PC-3 (cell line): ENCODE measurements around the gene CLEC16A. TPM values are rescaled to one million over a fixed set of nuclear protein-coding genes. Genes with fewer than 3 reads are reported as not detected.

Experiments
- ATAC-seq: fragments of 200-7000 bp; cut with Tn5 transposase; 2 replicates; pipeline ENCODE4 v1.9.1; 2020; ENCODE audit warnings: mild to moderate bottlenecking, moderate library complexity
- BruUV-seq: library from RNA; stranded (reverse); fragments of 400-500 nt; replicated peaks from 2 replicates; lab custom pipeline; 2021; lab: Mats Ljungman, UMichigan
- CTCF ChIA-PET: fragments of 300-600 bp; sonication (Branson Sonifier 250); formaldehyde crosslinking; loops from one replicate; lab custom pipeline; 2022; ENCODE audit warnings: antibody characterized with exemption; lab: Charles Lee
- POLR2A ChIA-PET: fragments of 300-600 bp; sonication (Branson Sonifier 250); formaldehyde crosslinking; loops from one replicate; lab custom pipeline; 2022; ENCODE audit warnings: antibody characterized with exemption; ENCODE audit not compliant: unreplicated experiment; lab: Charles Lee
- DNase-seq: peaks from one replicate; pipeline ENCODE4 v3.0.0-alpha.2; 2015
- H2AFZ ChIP-seq: fragments of 300-600 bp; sonication (generic); 2 replicates; pipeline ENCODE4 v1.6.0; 2016; ENCODE audit warnings: antibody characterized with exemption, low read length
- H3F3A ChIP-seq: fragments of 300-600 bp; sonication (generic); one replicate; pipeline ENCODE4 v1.6.0; 2017; ENCODE audit warnings: antibody characterized with exemption, low read length, control low read depth, mild to moderate bottlenecking; ENCODE audit not compliant: unreplicated experiment
- H3K27ac ChIP-seq: fragments of 300-600 bp; sonication (generic); 2 replicates; pipeline ENCODE4 v1.5.1; 2016; ENCODE audit warnings: mild to moderate bottlenecking, low read length
- H3K27me3 ChIP-seq: fragments of 300-600 bp; sonication (generic); 2 replicates; pipeline ENCODE4 v1.6.1; 2016; ENCODE audit warnings: low read length, mixed read lengths
- H3K36me3 ChIP-seq: fragments of 300-600 bp; sonication (generic); 2 replicates; pipeline ENCODE4 v1.6.1; 2016; ENCODE audit warnings: low read depth, mixed run types, low read length, mixed read lengths
- H3K4me1 ChIP-seq: fragments of 300-600 bp; sonication (generic); 2 replicates; pipeline ENCODE4 v1.5.1; 2016; ENCODE audit warnings: low read length; ENCODE audit not compliant: insufficient read depth
- H3K4me2 ChIP-seq: fragments of 300-600 bp; sonication (generic); 2 replicates; pipeline ENCODE4 v1.6.0; 2016; ENCODE audit warnings: low read length
- H3K4me3 ChIP-seq: fragments of 300-600 bp; sonication (generic); 2 replicates; pipeline ENCODE4 v1.5.1; 2016; ENCODE audit warnings: mild to moderate bottlenecking, low read length, mixed read lengths
- H3K79me2 ChIP-seq: fragments of 300-600 bp; sonication (generic); 2 replicates; pipeline ENCODE4 v1.6.1; 2017; ENCODE audit warnings: low read length, mixed read lengths
- H3K9ac ChIP-seq: fragments of 300-600 bp; sonication (generic); 2 replicates; pipeline ENCODE4 v1.6.0; 2016; ENCODE audit warnings: mild to moderate bottlenecking, low read length
- H3K9me2 ChIP-seq: fragments of 300-600 bp; sonication (generic); replicated peaks from 2 replicates; pipeline ENCODE4 v1.6.1; 2016; ENCODE audit warnings: mixed run types, low read length, mixed read lengths
- H3K9me3 ChIP-seq: fragments of 300-600 bp; sonication (generic); 2 replicates; pipeline ENCODE4 v1.6.1; 2016; ENCODE audit warnings: low read length, mixed read lengths
- H4K20me1 ChIP-seq: fragments of 300-600 bp; sonication (generic); 2 replicates; pipeline ENCODE4 v1.6.1; 2016; ENCODE audit warnings: low read length, mixed read lengths
- EZH2 ChIP-seq: fragments of 300-600 bp; sonication (generic); IDR thresholded peaks from one replicate; pipeline ENCODE4 v1.6.1; 2017; ENCODE audit warnings: antibody characterized with exemption, mild to moderate bottlenecking, low read length; ENCODE audit not compliant: unreplicated experiment
- EZH2phosphoT487 ChIP-seq: fragments of 300-600 bp; sonication (generic); IDR thresholded peaks from 2 replicates; pipeline ENCODE4 v1.6.1; 2018; ENCODE audit warnings: mild to moderate bottlenecking, antibody characterized with exemption, low read length, borderline replicate concordance
- intact Hi-C: fragments of 100-400 bp; cut with micrococcal nuclease; formaldehyde crosslinking; loops from 2 replicates; pipeline ENCODE4 v1.9.0; 2023
- total RNA-seq: library from RNA; depleted of rRNA; stranded (reverse); fragments of >200 nt; gene quantifications from 2 replicates; pipeline ENCODE4 v1.2.3, GENCODE V29; 2014
- TF ChIP-seq, protein P1 (sequence below): fragments of 300-600 bp; sonication (generic); conservative IDR thresholded peaks from 2 replicates; pipeline ENCODE4 v1.5.1; 2017; ENCODE audit warnings: antibody characterized with exemption, low read depth, mild to moderate bottlenecking, low read length

CLEC16A gene
- total RNA-seq, 1 experiment from 2014 or later: 9.5 TPM

DNA sequence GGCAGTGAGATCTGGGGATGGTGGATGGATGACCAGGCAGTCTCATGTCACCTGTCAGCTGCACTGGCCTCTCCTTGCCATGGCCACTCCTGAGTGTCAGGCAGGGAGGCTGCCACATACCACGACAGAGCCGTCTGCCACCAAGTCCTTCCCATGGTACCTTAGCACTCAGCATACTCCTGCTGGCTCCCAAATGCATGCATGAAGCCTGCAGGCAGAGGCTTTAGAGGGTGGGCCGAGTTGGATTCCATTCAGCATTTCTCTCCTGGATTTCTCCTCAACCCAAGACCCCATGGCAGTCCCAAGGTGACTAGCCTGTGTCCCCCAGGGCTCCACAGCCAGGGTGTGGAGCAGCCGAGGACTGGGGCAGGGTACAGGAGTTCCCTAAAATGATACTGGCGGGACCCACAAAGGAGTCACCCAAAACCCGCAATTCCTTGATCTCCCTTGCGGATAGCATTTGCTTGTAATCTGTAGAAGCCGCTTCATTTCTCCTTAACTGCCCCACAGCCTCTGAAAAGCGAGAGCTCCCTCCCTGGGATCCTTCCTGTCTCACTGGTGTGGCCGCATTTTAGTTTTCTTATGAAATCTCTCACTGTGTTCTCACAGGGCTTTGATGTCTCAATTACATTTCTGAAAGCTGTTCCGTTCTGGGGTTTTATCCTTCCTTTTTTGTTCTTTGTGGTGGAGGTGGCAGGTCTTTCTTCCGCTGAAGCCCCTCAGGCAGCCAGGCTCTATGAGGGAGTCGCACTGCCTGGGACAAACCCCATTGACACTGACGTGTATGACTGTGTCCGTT is 170.2 kb downstream of the CLEC16A start:
- DNase-seq (no peak), ATAC-seq (no peak)
- no peak overlapping the region for H3K9ac ChIP-seq
- no peaks in the 10 kb centered on the region for H3K9me3 ChIP-seq
- no peak overlapping the region for H3K4me3 ChIP-seq
- no peaks in the 10 kb centered on the region for H3K9me2 ChIP-seq
- no peaks in the 10 kb centered on the region for H3K79me2 ChIP-seq
- H3K4me1 ChIP-seq: no peaks in the 10 kb centered on the region
- no peaks in the 10 kb centered on the region for H3K27me3 ChIP-seq
- H3K4me2 ChIP-seq: no peak overlapping the region
- no peaks in the 10 kb centered on the region for H4K20me1 ChIP-seq
- H3K36me3 ChIP-seq: no peaks in the 10 kb centered on the region
- intact Hi-C loops: no loop called here
- ChIA-PET CTCF (no interaction called here), POLR2A (no interaction called here)
- BruUV-seq: no TSS peak
- TF ChIP-seq EZH2phosphoT487 (no peak), EZH2 (no peak)
- TF ChIP-seq, protein P1, sequence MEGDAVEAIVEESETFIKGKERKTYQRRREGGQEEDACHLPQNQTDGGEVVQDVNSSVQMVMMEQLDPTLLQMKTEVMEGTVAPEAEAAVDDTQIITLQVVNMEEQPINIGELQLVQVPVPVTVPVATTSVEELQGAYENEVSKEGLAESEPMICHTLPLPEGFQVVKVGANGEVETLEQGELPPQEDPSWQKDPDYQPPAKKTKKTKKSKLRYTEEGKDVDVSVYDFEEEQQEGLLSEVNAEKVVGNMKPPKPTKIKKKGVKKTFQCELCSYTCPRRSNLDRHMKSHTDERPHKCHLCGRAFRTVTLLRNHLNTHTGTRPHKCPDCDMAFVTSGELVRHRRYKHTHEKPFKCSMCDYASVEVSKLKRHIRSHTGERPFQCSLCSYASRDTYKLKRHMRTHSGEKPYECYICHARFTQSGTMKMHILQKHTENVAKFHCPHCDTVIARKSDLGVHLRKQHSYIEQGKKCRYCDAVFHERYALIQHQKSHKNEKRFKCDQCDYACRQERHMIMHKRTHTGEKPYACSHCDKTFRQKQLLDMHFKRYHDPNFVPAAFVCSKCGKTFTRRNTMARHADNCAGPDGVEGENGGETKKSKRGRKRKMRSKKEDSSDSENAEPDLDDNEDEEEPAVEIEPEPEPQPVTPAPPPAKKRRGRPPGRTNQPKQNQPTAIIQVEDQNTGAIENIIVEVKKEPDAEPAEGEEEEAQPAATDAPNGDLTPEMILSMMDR: no peak
- H3K27ac ChIP-seq: no peak overlapping the region
- H2AFZ ChIP-seq: no peak overlapping the region
- no peaks in the 10 kb centered on the region for H3F3A ChIP-seq

DNA sequence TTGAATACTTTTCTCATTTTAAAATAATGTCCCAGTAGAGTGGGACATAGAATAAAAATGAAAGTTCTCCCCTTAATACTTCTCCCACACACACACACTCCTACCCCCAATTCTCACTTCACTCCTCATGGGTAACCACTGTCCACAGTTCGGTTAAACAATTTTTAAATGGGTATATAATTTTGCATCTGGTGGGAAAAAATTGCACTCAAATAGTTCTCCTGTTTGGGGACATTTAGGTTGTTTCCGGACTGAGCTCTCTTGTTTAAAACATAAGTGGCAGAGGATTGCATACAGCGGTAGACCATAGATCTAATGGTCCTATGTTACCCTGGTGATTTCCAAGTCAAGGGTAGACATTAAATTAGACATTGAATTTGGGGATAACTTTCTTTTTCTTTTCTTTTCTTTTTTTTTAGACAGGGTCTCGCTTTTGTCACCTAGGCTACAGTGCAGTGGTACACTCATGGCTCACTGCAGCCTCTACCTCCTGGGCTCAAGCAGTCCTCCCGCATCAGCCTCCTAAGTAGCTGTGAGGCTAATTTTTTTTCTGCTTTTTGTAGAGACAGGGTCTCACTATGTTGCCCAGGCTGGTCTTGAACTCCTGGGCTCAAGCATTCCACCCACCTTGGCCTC is 173.3 kb downstream of the CLEC16A start:
- ChIA-PET POLR2A (no interaction called here), CTCF (no interaction called here)
- Histone ChIP-seq H3K79me2 (no peaks in the 10 kb centered on the region), H3K36me3 (no peaks in the 10 kb centered on the region), H3K4me3 (no peak overlapping the region), H3K4me2 (no peak overlapping the region), H3F3A (no peaks in the 10 kb centered on the region), H3K27ac (no peak overlapping the region), H3K9me3 (no peaks in the 10 kb centered on the region), H3K9me2 (no peaks in the 10 kb centered on the region), H3K27me3 (no peaks in the 10 kb centered on the region), H4K20me1 (no peaks in the 10 kb centered on the region), H3K4me1 (no peaks in the 10 kb centered on the region), H2AFZ (no peak overlapping the region), H3K9ac (no peak overlapping the region)
- TF ChIP-seq, protein P1: no peak
- no peak for TF ChIP-seq EZH2
- intact Hi-C loops: no loop called here
- no TSS peak for BruUV-seq
- DNase-seq (no peak), ATAC-seq (no peak)

DNA sequence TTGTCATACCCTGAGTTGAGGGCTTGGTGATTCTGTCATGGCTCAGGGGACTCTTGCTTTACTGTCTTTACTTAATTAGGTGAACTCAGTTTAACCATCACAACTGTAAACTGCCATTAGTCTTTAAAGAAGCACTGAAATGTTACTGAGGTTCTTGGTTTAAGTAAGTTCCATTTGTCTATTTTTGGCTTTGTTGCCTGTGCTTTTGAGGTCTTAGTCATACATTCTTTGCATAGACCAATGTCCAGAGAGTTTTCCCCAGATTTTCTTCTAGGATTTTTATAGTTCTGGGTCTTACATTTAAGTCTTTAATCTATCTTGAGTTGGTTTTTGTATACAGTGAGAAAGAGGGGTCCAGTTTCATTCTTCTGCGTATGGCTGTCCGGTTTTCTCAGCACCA is 174.1 kb downstream of the CLEC16A start:
- Histone ChIP-seq H3K4me3 (no peak overlapping the region), H3K27me3 (no peaks in the 10 kb centered on the region), H3K27ac (no peak overlapping the region), H3F3A (no peaks in the 10 kb centered on the region), H3K9me3 (no peaks in the 10 kb centered on the region), H4K20me1 (no peaks in the 10 kb centered on the region), H3K9ac (no peak overlapping the region), H2AFZ (no peak overlapping the region), H3K9me2 (no peaks in the 10 kb centered on the region), H3K79me2 (no peaks in the 10 kb centered on the region), H3K4me2 (no peak overlapping the region), H3K36me3 (no peaks in the 10 kb centered on the region), H3K4me1 (no peaks in the 10 kb centered on the region)
- intact Hi-C loops: no loop called here
- POLR2A ChIA-PET: no interaction called here
- CTCF ChIA-PET: no interaction called here
- no peak for DNase-seq
- no peak for ATAC-seq
- no peak for TF ChIP-seq EZH2phosphoT487
- BruUV-seq: no TSS peak
